K562 (cell line): ENCODE results near the gene ZSWIM8. TPM values are rescaled to one million over a fixed set of nuclear protein-coding genes. Genes with fewer than 3 reads are reported as not detected.

ENCODE experiments used
- CBX1 ChIP-seq: sonication (generic); IDR thresholded peaks from 2 replicates; pipeline ENCODE4 v1.6.1; 2016; ENCODE audit warnings: antibody characterized with exemption, low read depth, mild to moderate bottlenecking
- CREB1 ChIP-seq, 2 experiments: sonication (generic) in 1 of 2; formaldehyde crosslinking in 1 of 2; IDR thresholded peaks; 2 replicates each; pipeline versions ENCODE4 v1.6.1 to v1.8.0; 2012 to 2022; ENCODE audit warnings: inconsistent platforms in 1 of 2, mild to moderate bottlenecking in 1 of 2, missing genetic modification reagents in 1 of 2, moderate library complexity in 1 of 2
- OTX1 ChIP-seq: fragments of 450-650 bp; formaldehyde crosslinking; IDR thresholded peaks from 2 replicates; pipeline ENCODE4 v1.4.0; 2022; ENCODE audit warnings: mild to moderate bottlenecking
- POLR2AphosphoS2 ChIP-seq: IDR thresholded peaks from 2 replicates; pipeline ENCODE4 v1.6.1; 2012; ENCODE audit warnings: low read length, improper control_type of control experiment
- SUPT5H ChIP-seq: fragments of 450-650 bp; IDR thresholded peaks from 2 replicates; pipeline ENCODE4 v1.6.1; 2016
- TOE1 ChIP-seq, 2 experiments: fragments of 450-650 bp in 1 of 2; sonication (generic) in 1 of 2; formaldehyde crosslinking in 1 of 2; IDR thresholded peaks; 2 replicates each; pipeline versions ENCODE4 v1.7.1 to v1.8.0; 2016 to 2022; ENCODE audit warnings: borderline replicate concordance in 2 of 2, mild to moderate bottlenecking in 2 of 2, antibody characterized with exemption in 1 of 2, inconsistent platforms in 1 of 2, low read depth in 1 of 2, missing genetic modification reagents in 1 of 2, moderate library complexity in 1 of 2
- ZFP36 ChIP-seq: fragments of 150-350 bp; IDR thresholded peaks from 2 replicates; pipeline ENCODE4 v1.6.1; 2018; ENCODE audit warnings: low read length, low read depth; ENCODE audit not compliant: partially characterized antibody
- polyA plus RNA-seq, 8 experiments: library from polyadenylated mRNA; depleted of rRNA in 4 of 8; stranded (reverse) in 5 of 8; unstranded in 3 of 8; fragments of >200 nt; fragmentation: Nextera tagmentation in 2 of 8; fragmentation: Illumina TruSeq in 1 of 8; extraction: Ambion mirVana in 2 of 8; extraction: Trizol in 1 of 8; gene quantifications; 2 replicates each; pipeline versions ENCODE4 v1.2.1 to v1.2.3, GENCODE V29; 2011 to 2014; ENCODE audit warnings: inconsistent platforms in 1 of 8, missing spikeins in 1 of 8
- total RNA-seq, 7 experiments: library from RNA; depleted of rRNA in 6 of 7; stranded (reverse); fragments of >200 nt in 6 of 7; fragmentation: Illumina TruSeq in 2 of 7; extraction: Trizol in 2 of 7; gene quantifications; 2 replicates each; pipeline versions ENCODE4 v1.2.1 to v1.2.3, GENCODE V29; 2011 to 2021; ENCODE audit warnings: low replicate concordance in 1 of 7
- TF ChIP-seq, protein P1 (sequence below), 2 experiments: IDR thresholded peaks; 2 replicates each; pipeline ENCODE4 v1.6.1; 2012; ENCODE audit warnings: improper control_type of control experiment in 2 of 2, low read depth in 2 of 2, low read length in 2 of 2, borderline replicate concordance in 1 of 2
- TF ChIP-seq, protein P2 (sequence below): fragments of 250-450 bp; sonication (Bioruptor Pico); IDR thresholded peaks from 2 replicates; pipeline ENCODE4 v1.5.0; 2020; ENCODE audit warnings: mild to moderate bottlenecking, borderline replicate concordance
- TF ChIP-seq, protein P3 (sequence below): fragments of 250-450 bp; sonication (Bioruptor Pico); IDR thresholded peaks from 2 replicates; pipeline ENCODE4 v1.5.0; 2021; ENCODE audit warnings: mild to moderate bottlenecking, moderate library complexity
- TF ChIP-seq, protein P4 (sequence below): sonication (generic); formaldehyde crosslinking; IDR thresholded peaks from 2 replicates; pipeline ENCODE4 v1.9.0; 2022; ENCODE audit warnings: mild to moderate bottlenecking, missing genetic modification reagents

The ZSWIM8 gene
- total and polyA plus RNA-seq, 9 of the 15 experiments (the other 6 are each of a cell fraction or from before 2014, with no cell fraction given), result 5.6 to 47.8 (median 26.7) TPM

DNA sequence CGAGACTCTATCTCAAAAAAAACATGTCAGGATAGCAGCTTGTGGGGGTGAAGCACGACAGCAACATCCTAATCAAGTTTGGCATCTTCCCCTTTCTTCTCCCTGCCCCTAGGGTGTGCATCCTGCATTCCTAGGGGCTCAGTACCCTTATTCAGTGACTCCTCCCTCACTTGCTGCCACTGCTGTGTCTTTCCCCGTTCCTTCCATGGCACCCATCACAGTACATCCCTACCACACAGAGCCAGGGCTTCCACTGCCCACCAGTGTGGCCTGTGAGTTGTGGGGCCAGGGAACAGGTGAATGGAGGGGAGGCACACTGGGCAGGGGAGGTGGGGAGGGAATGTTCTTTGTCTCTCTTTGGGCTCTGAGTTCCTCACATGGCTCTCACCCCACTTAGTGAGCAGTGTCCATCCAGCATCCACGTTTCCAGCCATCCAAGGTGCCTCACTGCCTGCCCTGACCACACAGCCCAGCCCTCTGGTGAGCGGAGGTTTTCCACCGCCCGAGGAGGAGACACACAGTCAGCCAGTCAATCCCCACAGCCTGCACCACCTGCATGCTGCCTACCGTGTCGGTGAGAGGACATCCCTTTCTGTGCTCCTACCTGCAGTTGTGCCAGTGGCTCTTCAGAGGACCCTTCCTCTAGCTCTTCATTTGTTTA is 14.6 kb downstream of the ZSWIM8 start (continued):
- TF ChIP-seq, protein P1, sequence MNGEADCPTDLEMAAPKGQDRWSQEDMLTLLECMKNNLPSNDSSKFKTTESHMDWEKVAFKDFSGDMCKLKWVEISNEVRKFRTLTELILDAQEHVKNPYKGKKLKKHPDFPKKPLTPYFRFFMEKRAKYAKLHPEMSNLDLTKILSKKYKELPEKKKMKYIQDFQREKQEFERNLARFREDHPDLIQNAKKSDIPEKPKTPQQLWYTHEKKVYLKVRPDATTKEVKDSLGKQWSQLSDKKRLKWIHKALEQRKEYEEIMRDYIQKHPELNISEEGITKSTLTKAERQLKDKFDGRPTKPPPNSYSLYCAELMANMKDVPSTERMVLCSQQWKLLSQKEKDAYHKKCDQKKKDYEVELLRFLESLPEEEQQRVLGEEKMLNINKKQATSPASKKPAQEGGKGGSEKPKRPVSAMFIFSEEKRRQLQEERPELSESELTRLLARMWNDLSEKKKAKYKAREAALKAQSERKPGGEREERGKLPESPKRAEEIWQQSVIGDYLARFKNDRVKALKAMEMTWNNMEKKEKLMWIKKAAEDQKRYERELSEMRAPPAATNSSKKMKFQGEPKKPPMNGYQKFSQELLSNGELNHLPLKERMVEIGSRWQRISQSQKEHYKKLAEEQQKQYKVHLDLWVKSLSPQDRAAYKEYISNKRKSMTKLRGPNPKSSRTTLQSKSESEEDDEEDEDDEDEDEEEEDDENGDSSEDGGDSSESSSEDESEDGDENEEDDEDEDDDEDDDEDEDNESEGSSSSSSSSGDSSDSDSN (IDR thresholded peaks at IDR 0.05; ENCODE audit: borderline replicate concordance in 1 of 2, low read depth in 2 of 2, low read length in 2 of 2), result no peak
- TF ChIP-seq CBX1, result peak; percentile 33; the same call in 1 of the 2 replicates
- peak; percentile 61 for TF ChIP-seq SUPT5H
- TF ChIP-seq, protein P2, sequence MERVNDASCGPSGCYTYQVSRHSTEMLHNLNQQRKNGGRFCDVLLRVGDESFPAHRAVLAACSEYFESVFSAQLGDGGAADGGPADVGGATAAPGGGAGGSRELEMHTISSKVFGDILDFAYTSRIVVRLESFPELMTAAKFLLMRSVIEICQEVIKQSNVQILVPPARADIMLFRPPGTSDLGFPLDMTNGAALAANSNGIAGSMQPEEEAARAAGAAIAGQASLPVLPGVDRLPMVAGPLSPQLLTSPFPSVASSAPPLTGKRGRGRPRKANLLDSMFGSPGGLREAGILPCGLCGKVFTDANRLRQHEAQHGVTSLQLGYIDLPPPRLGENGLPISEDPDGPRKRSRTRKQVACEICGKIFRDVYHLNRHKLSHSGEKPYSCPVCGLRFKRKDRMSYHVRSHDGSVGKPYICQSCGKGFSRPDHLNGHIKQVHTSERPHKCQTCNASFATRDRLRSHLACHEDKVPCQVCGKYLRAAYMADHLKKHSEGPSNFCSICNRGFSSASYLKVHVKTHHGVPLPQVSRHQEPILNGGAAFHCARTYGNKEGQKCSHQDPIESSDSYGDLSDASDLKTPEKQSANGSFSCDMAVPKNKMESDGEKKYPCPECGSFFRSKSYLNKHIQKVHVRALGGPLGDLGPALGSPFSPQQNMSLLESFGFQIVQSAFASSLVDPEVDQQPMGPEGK (CRISPR knock-in tag), result peak; percentile 56; the same call in 1 of the 2 replicates
- TF ChIP-seq, protein P3, sequence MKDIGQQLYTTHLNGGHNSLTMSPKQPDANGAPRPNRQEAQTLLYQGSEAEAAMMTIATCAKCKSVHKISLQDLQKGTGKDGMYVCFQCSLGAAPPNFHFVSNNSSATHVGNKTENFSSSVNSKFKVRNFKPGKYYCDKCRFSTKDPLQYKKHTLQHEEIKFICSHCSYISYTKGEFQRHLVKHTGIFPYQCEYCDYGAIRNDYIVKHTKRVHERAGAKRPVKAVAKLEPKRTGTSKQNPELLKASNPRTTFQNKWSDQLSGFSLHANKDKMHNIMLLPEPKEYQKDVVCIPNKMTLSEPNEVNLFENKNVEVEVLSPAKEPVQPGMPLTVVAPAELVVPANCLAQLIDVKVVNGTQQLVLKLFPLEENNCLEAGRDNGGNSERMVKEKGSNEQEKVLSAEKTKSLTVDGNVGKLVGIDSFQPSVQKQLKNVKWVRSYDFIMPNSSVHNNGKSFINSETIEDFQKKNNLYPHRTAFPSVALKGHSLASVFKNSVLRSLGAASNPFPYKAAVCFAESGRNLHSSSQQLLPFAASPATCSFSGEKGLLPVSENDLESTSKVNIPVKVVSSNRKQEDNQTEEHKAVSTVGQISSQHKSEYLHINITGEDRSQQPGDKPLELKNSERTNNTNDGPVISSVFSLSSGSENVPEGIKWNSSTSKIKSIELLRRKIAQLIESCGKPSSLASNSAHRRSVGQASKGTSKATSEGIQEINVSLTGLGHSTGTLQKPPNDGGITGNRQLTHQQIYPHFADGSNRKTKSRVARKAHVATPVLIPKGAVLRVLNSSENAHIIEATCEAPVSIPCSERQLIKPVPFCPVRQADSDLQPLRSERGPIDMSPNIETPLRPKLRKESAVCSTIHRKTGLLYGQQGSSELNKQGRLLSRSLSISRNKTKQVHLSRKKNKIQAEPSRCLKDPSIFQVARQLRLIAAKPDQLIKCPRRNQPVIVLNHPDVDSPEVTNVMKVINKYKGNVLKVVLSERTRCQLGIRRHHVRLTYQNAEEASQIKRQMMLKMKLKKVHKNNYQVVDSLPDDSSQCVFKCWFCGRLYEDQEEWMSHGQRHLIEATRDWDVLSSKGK (CRISPR knock-in tag), result no peak
- no peak for TF ChIP-seq TOE1 (IDR thresholded peaks at IDR 0.05; ENCODE audit: borderline replicate concordance)
- TF ChIP-seq TOE1 (CRISPR knock-in tag; IDR thresholded peaks at IDR 0.05; ENCODE audit: borderline replicate concordance, low read depth), result no peak
- no peak for TF ChIP-seq ZFP36
- no peak for TF ChIP-seq CREB1 (IDR thresholded peaks at IDR 0.05)
- no peak for TF ChIP-seq CREB1 (CRISPR knock-in tag; IDR thresholded peaks at IDR 0.05)
- TF ChIP-seq, protein P4, sequence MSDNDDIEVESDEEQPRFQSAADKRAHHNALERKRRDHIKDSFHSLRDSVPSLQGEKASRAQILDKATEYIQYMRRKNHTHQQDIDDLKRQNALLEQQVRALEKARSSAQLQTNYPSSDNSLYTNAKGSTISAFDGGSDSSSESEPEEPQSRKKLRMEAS (CRISPR knock-in tag), result 0 out of 2 replicates have a peak, but pooled peaks have one; percentile 34
- TF ChIP-seq OTX1 (CRISPR knock-in tag), result peak; percentile 86
- peak; percentile 33; the same call in 1 of the 2 replicates for TF ChIP-seq POLR2AphosphoS2
